Osteocyte (in vitro differentiated cells): ENCODE data around the gene RAB3D. TPM values are rescaled to one million over a fixed set of nuclear protein-coding genes. Genes with fewer than 3 reads are reported as not detected.
"Not testable (repeated sequence)": the region's sequence is repeated elsewhere in the genome, so short reads cannot be mapped to it uniquely, and the experiment has no call there.

Experiments used
- DNase-seq: peaks from one replicate; pipeline ENCODE4 v3.0.0; 2021; ENCODE audit warnings: mixed read lengths; ENCODE audit not compliant: unreplicated experiment; ENCODE audit errors: extremely low spot score
- H3K27ac Mint-ChIP-seq: one replicate; pipeline ENCODE4 v1.8.0; 2021; ENCODE audit warnings: mild to moderate bottlenecking, mixed read lengths; ENCODE audit not compliant: unreplicated experiment
- H3K27me3 Mint-ChIP-seq: one replicate; pipeline ENCODE4 v1.8.0; 2021; ENCODE audit warnings: mixed read lengths; ENCODE audit not compliant: unreplicated experiment
- H3K36me3 Mint-ChIP-seq: one replicate; pipeline ENCODE4 v1.8.0; 2021; ENCODE audit warnings: mixed read lengths; ENCODE audit not compliant: unreplicated experiment
- H3K4me1 Mint-ChIP-seq: one replicate; pipeline ENCODE4 v1.8.0; 2021; ENCODE audit warnings: mixed read lengths; ENCODE audit not compliant: unreplicated experiment
- H3K4me3 Mint-ChIP-seq: one replicate; pipeline ENCODE4 v1.8.0; 2021; ENCODE audit warnings: mild to moderate bottlenecking, moderate library complexity, mixed read lengths; ENCODE audit not compliant: unreplicated experiment
- H3K9me3 Mint-ChIP-seq: one replicate; pipeline ENCODE4 v1.8.0; 2021; ENCODE audit warnings: mixed read lengths; ENCODE audit not compliant: unreplicated experiment
- total RNA-seq: library from RNA; stranded (reverse); gene quantifications from 2 replicates; pipeline ENCODE4 v1.2.1, GENCODE V29; 2021
- TF ChIP-seq, protein P1 (sequence below): fragments of 200-600 bp; sonication (generic); IDR thresholded peaks from 2 replicates; pipeline ENCODE4 v1.5.0; 2021; ENCODE audit warnings: antibody characterized with exemption, mild to moderate bottlenecking, moderate library complexity

The RAB3D gene
- total RNA-seq, 1 donor from 2014 or later, result 4.3 TPM

DNA sequence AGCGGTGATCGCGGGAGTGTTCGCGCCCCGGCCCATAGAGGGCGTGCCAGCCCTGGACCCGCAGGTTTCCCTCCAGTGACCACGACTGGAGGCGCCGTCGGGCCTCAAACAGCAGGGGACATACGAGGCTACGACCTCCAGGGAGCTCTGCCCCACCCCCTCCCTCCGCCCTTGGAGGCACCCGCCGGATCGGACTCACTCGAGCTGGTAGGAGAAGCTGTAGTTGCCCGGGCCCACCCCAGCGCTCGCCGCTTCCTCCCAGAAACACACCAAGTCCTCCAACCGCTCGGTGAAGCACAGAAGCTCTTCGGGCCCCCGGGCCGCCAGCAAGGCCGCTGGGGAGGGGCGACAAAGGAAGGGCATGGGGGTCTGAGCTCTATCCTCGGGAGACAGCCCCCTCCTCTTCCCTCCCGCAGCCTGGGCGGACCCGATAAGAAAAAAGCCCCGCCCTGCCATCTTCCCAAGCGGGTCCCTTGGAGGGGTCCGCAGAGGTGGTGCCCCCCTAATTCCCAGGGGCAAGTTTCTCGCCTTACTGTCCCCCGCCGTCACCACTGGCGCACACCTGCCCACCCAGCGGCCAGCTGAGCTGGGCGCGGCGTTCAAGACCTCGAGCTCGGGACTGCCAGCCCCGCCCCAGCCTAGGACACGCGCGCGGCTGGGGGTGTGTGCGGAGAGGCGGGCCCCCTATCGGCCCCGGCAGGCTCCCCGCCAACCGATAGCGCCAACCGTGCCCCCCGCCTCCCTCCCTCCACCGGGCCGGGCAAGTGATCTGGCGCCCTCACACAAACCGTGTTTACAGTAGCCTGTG lies 43.6 kb upstream of the RAB3D start:
- Mint-ChIP-seq H3K4me3 (peak overlapping the region; percentile 47), H3K27me3 (peaks cover 8% of the 10 kb centered on the region), H3K4me1 (peaks cover 30% of the 10 kb centered on the region), H3K27ac (no peak overlapping the region), H3K36me3 (no peaks in the 10 kb centered on the region), H3K9me3 (no peaks in the 10 kb centered on the region)
- TF ChIP-seq, protein P1, sequence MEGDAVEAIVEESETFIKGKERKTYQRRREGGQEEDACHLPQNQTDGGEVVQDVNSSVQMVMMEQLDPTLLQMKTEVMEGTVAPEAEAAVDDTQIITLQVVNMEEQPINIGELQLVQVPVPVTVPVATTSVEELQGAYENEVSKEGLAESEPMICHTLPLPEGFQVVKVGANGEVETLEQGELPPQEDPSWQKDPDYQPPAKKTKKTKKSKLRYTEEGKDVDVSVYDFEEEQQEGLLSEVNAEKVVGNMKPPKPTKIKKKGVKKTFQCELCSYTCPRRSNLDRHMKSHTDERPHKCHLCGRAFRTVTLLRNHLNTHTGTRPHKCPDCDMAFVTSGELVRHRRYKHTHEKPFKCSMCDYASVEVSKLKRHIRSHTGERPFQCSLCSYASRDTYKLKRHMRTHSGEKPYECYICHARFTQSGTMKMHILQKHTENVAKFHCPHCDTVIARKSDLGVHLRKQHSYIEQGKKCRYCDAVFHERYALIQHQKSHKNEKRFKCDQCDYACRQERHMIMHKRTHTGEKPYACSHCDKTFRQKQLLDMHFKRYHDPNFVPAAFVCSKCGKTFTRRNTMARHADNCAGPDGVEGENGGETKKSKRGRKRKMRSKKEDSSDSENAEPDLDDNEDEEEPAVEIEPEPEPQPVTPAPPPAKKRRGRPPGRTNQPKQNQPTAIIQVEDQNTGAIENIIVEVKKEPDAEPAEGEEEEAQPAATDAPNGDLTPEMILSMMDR, result peak; percentile 69
- DNase-seq, result peak; percentile 84

DNA sequence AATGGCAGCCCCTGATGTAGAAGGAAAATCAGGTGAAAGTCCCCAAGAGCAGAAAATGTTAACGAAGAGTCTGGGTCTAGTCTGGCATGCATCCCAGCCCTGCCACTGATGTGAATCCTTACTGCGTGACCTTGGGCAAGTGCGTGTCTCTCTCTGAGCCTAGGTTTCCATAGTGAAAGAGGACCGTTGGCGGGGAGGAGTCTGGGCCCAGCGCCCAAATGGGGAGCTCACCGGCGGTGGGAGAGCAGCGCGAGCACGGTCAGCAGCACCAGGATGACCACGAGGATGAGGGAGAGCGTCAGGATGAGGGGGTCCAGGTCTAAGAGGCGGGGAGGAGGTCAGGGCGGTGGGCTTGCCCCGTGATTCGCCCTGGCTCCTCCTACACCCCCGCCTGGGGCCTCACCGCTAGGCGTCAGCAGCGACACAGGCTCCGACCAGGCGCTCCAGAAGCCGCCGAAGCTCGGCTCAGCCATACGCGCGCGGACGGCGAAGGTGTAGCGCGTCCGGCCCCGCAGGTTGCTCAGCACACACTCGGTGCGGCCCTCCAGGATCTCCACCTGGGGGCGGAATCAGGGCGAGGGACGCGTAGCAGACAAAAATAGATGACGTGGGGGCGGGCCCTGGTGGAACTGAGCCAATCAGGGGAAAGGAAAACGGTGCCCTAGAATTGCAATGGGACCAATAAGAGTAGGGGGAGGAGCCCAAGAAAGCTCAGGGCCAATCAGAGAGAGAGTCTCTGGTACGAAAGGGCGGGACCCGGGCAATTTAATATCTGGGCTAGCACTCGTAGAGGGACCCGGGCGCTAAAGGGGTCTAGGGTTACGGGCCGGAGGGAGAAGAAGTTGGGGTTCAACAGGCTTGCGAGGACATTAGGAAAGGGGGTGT lies 41.4 kb upstream of the RAB3D start:
- H3K27ac Mint-ChIP-seq, result peak overlapping the region; percentile 93
- H3K4me3 Mint-ChIP-seq, result peak overlapping the region; percentile 92
- H3K9me3 Mint-ChIP-seq, result no peaks in the 10 kb centered on the region
- DNase-seq, result peak; percentile 96
- TF ChIP-seq, protein P1, result peak; percentile 71
- H3K36me3 Mint-ChIP-seq, result no peaks in the 10 kb centered on the region
- peaks cover 42% of the 10 kb centered on the region for H3K4me1 Mint-ChIP-seq
- peaks cover 8% of the 10 kb centered on the region for H3K27me3 Mint-ChIP-seq

DNA sequence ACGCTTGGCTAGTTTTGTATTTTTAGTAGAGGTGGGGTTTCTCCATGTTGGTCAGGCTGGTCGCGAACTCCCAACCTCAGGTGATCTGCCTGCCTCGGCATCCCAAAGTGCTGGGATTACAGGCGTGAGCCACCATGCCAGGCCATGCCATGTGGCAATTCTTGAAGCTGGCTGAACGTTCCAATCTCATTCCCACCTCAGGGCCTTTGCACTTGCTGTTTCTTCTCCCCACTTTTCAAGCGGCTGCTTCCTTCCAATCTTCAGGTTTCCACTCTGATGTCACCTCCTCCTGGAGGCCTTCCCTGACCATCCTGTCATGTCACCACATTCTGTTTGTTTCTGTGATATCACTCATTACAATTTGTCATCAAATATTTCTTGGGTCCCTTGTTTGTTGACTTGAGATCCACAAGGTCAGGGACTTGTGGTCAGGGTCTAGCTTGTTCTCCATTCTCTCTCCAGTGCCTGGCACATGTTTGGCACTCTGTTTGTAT lies 40.4 kb upstream of the RAB3D start:
- peaks cover 8% of the 10 kb centered on the region for H3K27me3 Mint-ChIP-seq
- DNase-seq, result no peak
- no peaks in the 10 kb centered on the region for H3K36me3 Mint-ChIP-seq
- peak overlapping the region; percentile 92 for H3K4me3 Mint-ChIP-seq
- TF ChIP-seq, protein P1, result no peak
- no peaks in the 10 kb centered on the region for H3K9me3 Mint-ChIP-seq
- H3K27ac Mint-ChIP-seq, result peak overlapping the region; percentile 9
- H3K4me1 Mint-ChIP-seq, result peaks cover 42% of the 10 kb centered on the region

DNA sequence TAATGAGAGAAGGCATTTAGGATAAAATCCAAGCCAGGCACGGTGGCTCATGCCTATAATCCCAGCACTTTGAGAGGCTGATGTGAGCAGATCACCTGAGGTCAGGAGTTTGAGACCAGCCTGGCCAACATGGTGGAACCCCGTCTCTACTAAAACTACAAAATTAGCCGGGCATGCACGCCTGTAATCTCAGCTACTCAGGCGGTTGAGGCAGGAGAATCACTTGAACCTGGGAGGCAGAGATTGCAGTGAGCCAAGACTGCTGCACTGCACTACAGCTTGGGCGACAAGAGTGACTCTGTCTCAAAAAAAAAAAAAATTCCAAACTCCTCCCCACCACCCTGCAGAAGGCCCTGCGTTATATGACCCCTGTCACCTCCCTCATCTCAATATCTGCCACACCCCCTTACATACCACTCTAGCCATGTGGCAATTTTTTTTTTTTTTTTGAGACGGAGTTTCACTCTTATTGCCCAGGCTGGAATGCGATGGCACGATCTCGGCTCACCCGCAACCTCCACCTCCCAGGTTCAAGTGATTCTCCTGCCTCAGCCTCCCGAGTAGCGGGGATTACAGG lies 39.9 kb upstream of the RAB3D start:
- H3K9me3 Mint-ChIP-seq, DNase-seq, H3K27me3 Mint-ChIP-seq, H3K4me3 Mint-ChIP-seq, H3K36me3 Mint-ChIP-seq, H3K27ac Mint-ChIP-seq: not testable (repeated sequence)
- peaks cover 42% of the 10 kb centered on the region for H3K4me1 Mint-ChIP-seq

DNA sequence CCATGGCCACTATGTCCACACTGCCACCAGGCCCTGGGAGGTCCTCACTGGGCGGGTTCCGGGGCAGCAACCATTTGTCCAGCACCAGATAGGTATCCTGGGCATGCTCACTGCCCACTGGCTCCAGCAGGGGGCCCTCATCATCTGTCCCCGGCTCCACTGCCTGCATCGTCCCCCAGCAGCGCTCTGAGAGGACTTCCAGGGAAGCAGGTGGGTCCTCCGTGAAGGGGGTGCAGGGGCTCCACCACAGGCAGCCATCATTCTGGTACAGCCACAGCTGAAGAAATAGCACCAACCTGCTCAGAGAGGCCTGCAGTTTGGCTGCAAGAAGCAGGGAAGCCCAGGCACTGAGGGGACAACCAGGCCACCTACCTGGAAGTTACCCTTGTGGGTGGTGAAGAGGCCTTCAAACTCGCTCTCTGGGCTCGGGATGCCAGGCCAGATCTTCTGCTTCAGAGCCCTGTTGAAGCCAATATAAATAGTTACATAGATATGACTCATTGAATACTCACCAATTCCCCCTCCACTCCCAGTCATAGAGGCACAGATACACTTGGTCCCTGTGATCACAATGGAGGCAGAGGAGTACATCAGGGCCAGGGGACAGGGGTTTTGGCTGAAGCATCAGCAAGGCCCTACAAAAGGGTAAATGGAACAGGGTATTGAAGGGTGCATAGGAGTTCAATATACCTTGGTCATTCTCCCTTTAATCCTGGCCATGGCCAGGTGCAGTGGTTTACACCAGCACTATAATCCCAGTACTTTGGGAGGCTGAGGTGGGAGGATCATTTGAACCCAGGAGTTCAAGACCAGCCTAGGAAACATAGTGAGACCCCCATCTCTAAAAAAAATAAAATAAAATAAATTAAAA lies 39.1 kb upstream of the RAB3D start:
- peaks cover 8% of the 10 kb centered on the region for H3K27me3 Mint-ChIP-seq
- H3K9me3 Mint-ChIP-seq, result no peaks in the 10 kb centered on the region
- H3K27ac Mint-ChIP-seq, result peak overlapping the region; percentile 56
- peaks cover 41% of the 10 kb centered on the region for H3K4me1 Mint-ChIP-seq
- DNase-seq, result no peak
- TF ChIP-seq, protein P1, result peak; percentile 68
- no peak overlapping the region for H3K4me3 Mint-ChIP-seq
- no peaks in the 10 kb centered on the region for H3K36me3 Mint-ChIP-seq
